Measurements from ENCODE around the gene MED12L.

MED12L gene

GRCh38 chr3:151400341-151400740 is 314.9 kb downstream of the MED12L start:
- in situ Hi-C loops (cut with MboI; ENCODE audit: low sequenced_read_pairs), result no loop called here

GRCh38 chr3:151402349-151402748 is 316.9 kb downstream of the MED12L start:
- in situ Hi-C loops (cut with MboI; ENCODE audit: low sequenced_read_pairs), result no loop called here

GRCh38 chr3:151403246-151403645 is 317.8 kb downstream of the MED12L start:
- in situ Hi-C loops (cut with MboI; ENCODE audit: low sequenced_read_pairs), result no loop called here

- in situ Hi-C loops (cut with MboI; ENCODE audit: low sequenced_read_pairs), result no loop called here
These were observed 318.9 kb downstream of the MED12L start for GRCh38 chr3:151404316-151404715.

- in situ Hi-C loops (cut with MboI; ENCODE audit: low sequenced_read_pairs), result no loop called here
These were observed 322.5 kb downstream of the MED12L start for GRCh38 chr3:151407928-151408327.

- in situ Hi-C loops (cut with MboI; ENCODE audit: low sequenced_read_pairs), result no loop called here
These were observed 325.6 kb downstream of the MED12L start for GRCh38 chr3:151410891-151411559.

GRCh38 chr3:151412989-151413388 is 327.5 kb downstream of the MED12L start:
- in situ Hi-C loops (cut with MboI; ENCODE audit: low sequenced_read_pairs), result no loop called here

GRCh38 chr3:151415289-151415688 is 329.8 kb downstream of the MED12L start:
- in situ Hi-C loops (cut with MboI; ENCODE audit: low sequenced_read_pairs), result no loop called here

- in situ Hi-C loops (cut with MboI; ENCODE audit: low sequenced_read_pairs), result no loop called here
These were observed 334.3 kb downstream of the MED12L start for GRCh38 chr3:151419806-151420205.

GRCh38 chr3:151421938-151422337 is 336.5 kb downstream of the MED12L start:
- in situ Hi-C loops (cut with MboI; ENCODE audit: low sequenced_read_pairs), result no loop called here

GRCh38 chr3:151423091-151423490 is 337.6 kb downstream of the MED12L start:
- in situ Hi-C loops (cut with MboI; ENCODE audit: low sequenced_read_pairs), result no loop called here

GRCh38 chr3:151425627-151426340 is 340.3 kb downstream of the MED12L start:
- in situ Hi-C loops (cut with MboI; ENCODE audit: low sequenced_read_pairs), result no loop called here

- in situ Hi-C loops (cut with MboI; ENCODE audit: low sequenced_read_pairs), result no loop called here
These were observed 340.8 kb downstream of the MED12L start for GRCh38 chr3:151426341-151426657.

- in situ Hi-C loops (cut with MboI; ENCODE audit: low sequenced_read_pairs), result no loop called here
These were observed 342.9 kb downstream of the MED12L start for GRCh38 chr3:151428386-151428785.

GRCh38 chr3:151430821-151431484 is 345.5 kb downstream of the MED12L start:
- in situ Hi-C loops (cut with MboI; ENCODE audit: low sequenced_read_pairs), result no loop called here

- in situ Hi-C loops (cut with MboI; ENCODE audit: low sequenced_read_pairs), result no loop called here
These were observed 346.5 kb downstream of the MED12L start for GRCh38 chr3:151431940-151432339.

- in situ Hi-C loops (cut with MboI; ENCODE audit: low sequenced_read_pairs), result no loop called here
These were observed 347.3 kb downstream of the MED12L start for GRCh38 chr3:151432616-151433372.

- in situ Hi-C loops (cut with MboI; ENCODE audit: low sequenced_read_pairs), result no loop called here
These were observed 348.9 kb downstream of the MED12L start for GRCh38 chr3:151434151-151434890.

GRCh38 chr3:151436675-151437446 is 351.4 kb downstream of the MED12L start:
- in situ Hi-C loops (cut with MboI; ENCODE audit: low sequenced_read_pairs), result no loop called here

- in situ Hi-C loops (cut with MboI; ENCODE audit: low sequenced_read_pairs), result no loop called here
These were observed 352.4 kb downstream of the MED12L start for GRCh38 chr3:151437906-151438305.

Measured in hTERT RPE-1 (cell line).